Neural progenitor cell (in vitro differentiated cells): ENCODE data around the gene DLG2. TPM values are rescaled to one million over a fixed set of nuclear protein-coding genes. Genes with fewer than 3 reads are reported as not detected.

Source experiments
- DNase-seq: peaks from one replicate; pipeline ENCODE4 v3.0.0-alpha.2; 2016; ENCODE audit warnings: low spot score
- H2AFZ ChIP-seq: fragments of 200-600 bp; sonication (generic); replicated peaks from 2 replicates; pipeline ENCODE4 v1.6.1; 2016; ENCODE audit warnings: antibody characterized with exemption
- H3F3A ChIP-seq: fragments of 200-600 bp; sonication (generic); 2 replicates; pipeline ENCODE4 v1.6.1; 2016; ENCODE audit warnings: antibody characterized with exemption, low read depth
- H3K27ac ChIP-seq: fragments of 200-600 bp; sonication (generic); 2 replicates; pipeline ENCODE4 v1.5.1; 2016; ENCODE audit warnings: mild to moderate bottlenecking
- H3K27me3 ChIP-seq: fragments of 200-600 bp; sonication (generic); 2 replicates; pipeline ENCODE4 v1.6.1; 2016; ENCODE audit warnings: mild to moderate bottlenecking, moderate library complexity
- H3K36me3 ChIP-seq: fragments of 200-600 bp; sonication (generic); 2 replicates; pipeline ENCODE4 v1.5.1; 2016
- H3K4me1 ChIP-seq: fragments of 200-600 bp; sonication (generic); 2 replicates; pipeline ENCODE4 v1.6.1; 2016; ENCODE audit warnings: mixed run types
- H3K4me2 ChIP-seq: fragments of 200-600 bp; sonication (generic); 2 replicates; pipeline ENCODE4 v1.6.1; 2016
- H3K4me3 ChIP-seq: fragments of 200-600 bp; sonication (generic); 2 replicates; pipeline ENCODE4 v1.5.1; 2016
- H3K79me2 ChIP-seq: fragments of 200-600 bp; sonication (generic); 2 replicates; pipeline ENCODE4 v1.6.1; 2016; ENCODE audit warnings: low read depth
- H3K9ac ChIP-seq: fragments of 200-600 bp; sonication (generic); 2 replicates; pipeline ENCODE4 v1.6.1; 2016
- H3K9me3 ChIP-seq: fragments of 200-600 bp; sonication (generic); 2 replicates; pipeline ENCODE4 v1.5.1; 2016; ENCODE audit warnings: low read depth
- H4K20me1 ChIP-seq: fragments of 200-600 bp; sonication (generic); 2 replicates; pipeline ENCODE4 v1.6.1; 2016; ENCODE audit warnings: low read depth
- H3K27ac Mint-ChIP-seq: 3 replicates; pipeline ENCODE4 v1.8.0; 2021; ENCODE audit warnings: mixed read lengths
- H3K27me3 Mint-ChIP-seq: 2 replicates; pipeline ENCODE4 v1.8.0; 2022; ENCODE audit warnings: low read depth, mild to moderate bottlenecking, inconsistent platforms, moderate library complexity, mixed read lengths; ENCODE audit not compliant: insufficient read depth
- H3K36me3 Mint-ChIP-seq: 3 replicates; pipeline ENCODE4 v1.8.0; 2021; ENCODE audit warnings: mixed read lengths
- H3K4me1 Mint-ChIP-seq: 3 replicates; pipeline ENCODE4 v1.8.0; 2021; ENCODE audit warnings: mixed read lengths
- H3K4me3 Mint-ChIP-seq: 3 replicates; pipeline ENCODE4 v1.8.0; 2021; ENCODE audit warnings: mild to moderate bottlenecking, moderate library complexity, mixed read lengths
- H3K9me3 Mint-ChIP-seq: 3 replicates; pipeline ENCODE4 v1.8.0; 2020; ENCODE audit warnings: mixed read lengths
- EZH2 ChIP-seq: fragments of 200-600 bp; sonication (generic); IDR thresholded peaks from 2 replicates; pipeline ENCODE4 v1.6.1; 2017; ENCODE audit warnings: antibody characterized with exemption, mild to moderate bottlenecking, moderate library complexity
- EZH2phosphoT487 ChIP-seq: fragments of 200-600 bp; sonication (generic); IDR thresholded peaks from 2 replicates; pipeline ENCODE4 v1.6.1; 2017; ENCODE audit warnings: antibody characterized with exemption
- total RNA-seq: library from RNA; depleted of rRNA; stranded (reverse); fragments of >200 nt; gene quantifications from 2 replicates; pipeline ENCODE4 v1.2.3, GENCODE V29; 2015; ENCODE audit warnings: low replicate concordance
- TF ChIP-seq, protein P1 (sequence below): fragments of 200-600 bp; sonication (generic); IDR thresholded peaks from 2 replicates; pipeline ENCODE4 v1.5.1; 2017; ENCODE audit warnings: antibody characterized with exemption, mild to moderate bottlenecking

The DLG2 gene
- total RNA-seq, 1 donor from 2014 or later = 7.5 TPM

DNA sequence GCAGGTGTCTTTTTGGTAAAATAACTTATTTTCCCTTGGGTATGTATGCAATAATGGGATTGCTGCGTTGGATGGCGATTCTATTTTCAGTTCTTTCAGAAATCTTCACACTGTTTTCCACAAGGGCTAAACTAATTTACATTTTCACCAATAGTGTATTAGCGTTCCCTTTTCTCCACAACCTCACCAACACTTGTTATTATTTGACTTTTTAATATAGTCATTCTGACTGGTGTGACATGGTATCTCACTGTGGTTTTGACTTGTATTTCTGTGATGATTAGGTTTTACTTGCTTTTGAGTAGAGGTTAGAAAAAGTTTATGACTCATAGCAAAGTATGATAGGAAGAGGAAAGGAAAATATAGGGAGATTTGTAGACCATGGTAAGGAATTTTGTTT, 92.3 kb downstream of the DLG2 start:
- H3K9me3 ChIP-seq = peaks cover 6% of the 10 kb centered on the region
- H3K4me2 ChIP-seq = no peak overlapping the region
- Mint-ChIP-seq H3K27me3 (peaks cover 2% of the 10 kb centered on the region), H3K4me1 (peaks cover under 1% of the 10 kb centered on the region), H3K36me3 (peaks cover 2% of the 10 kb centered on the region), H3K27ac (no peak overlapping the region), H3K9me3 (peaks cover 7% of the 10 kb centered on the region), H3K4me3 (no peak overlapping the region)
- H3F3A ChIP-seq = no peaks in the 10 kb centered on the region
- H3K4me1 ChIP-seq = no peaks in the 10 kb centered on the region
- no peak for DNase-seq
- no peak overlapping the region for H2AFZ ChIP-seq
- no peak overlapping the region for H3K27ac ChIP-seq
- H3K4me3 ChIP-seq = no peak overlapping the region
- no peaks in the 10 kb centered on the region for H3K27me3 ChIP-seq
- H3K79me2 ChIP-seq = no peaks in the 10 kb centered on the region
- no peaks in the 10 kb centered on the region for H3K36me3 ChIP-seq
- H3K9ac ChIP-seq = no peak overlapping the region
- H4K20me1 ChIP-seq = no peaks in the 10 kb centered on the region
- no peak for TF ChIP-seq EZH2phosphoT487
- TF ChIP-seq, protein P1, sequence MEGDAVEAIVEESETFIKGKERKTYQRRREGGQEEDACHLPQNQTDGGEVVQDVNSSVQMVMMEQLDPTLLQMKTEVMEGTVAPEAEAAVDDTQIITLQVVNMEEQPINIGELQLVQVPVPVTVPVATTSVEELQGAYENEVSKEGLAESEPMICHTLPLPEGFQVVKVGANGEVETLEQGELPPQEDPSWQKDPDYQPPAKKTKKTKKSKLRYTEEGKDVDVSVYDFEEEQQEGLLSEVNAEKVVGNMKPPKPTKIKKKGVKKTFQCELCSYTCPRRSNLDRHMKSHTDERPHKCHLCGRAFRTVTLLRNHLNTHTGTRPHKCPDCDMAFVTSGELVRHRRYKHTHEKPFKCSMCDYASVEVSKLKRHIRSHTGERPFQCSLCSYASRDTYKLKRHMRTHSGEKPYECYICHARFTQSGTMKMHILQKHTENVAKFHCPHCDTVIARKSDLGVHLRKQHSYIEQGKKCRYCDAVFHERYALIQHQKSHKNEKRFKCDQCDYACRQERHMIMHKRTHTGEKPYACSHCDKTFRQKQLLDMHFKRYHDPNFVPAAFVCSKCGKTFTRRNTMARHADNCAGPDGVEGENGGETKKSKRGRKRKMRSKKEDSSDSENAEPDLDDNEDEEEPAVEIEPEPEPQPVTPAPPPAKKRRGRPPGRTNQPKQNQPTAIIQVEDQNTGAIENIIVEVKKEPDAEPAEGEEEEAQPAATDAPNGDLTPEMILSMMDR = no peak
- no peak for TF ChIP-seq EZH2

DNA sequence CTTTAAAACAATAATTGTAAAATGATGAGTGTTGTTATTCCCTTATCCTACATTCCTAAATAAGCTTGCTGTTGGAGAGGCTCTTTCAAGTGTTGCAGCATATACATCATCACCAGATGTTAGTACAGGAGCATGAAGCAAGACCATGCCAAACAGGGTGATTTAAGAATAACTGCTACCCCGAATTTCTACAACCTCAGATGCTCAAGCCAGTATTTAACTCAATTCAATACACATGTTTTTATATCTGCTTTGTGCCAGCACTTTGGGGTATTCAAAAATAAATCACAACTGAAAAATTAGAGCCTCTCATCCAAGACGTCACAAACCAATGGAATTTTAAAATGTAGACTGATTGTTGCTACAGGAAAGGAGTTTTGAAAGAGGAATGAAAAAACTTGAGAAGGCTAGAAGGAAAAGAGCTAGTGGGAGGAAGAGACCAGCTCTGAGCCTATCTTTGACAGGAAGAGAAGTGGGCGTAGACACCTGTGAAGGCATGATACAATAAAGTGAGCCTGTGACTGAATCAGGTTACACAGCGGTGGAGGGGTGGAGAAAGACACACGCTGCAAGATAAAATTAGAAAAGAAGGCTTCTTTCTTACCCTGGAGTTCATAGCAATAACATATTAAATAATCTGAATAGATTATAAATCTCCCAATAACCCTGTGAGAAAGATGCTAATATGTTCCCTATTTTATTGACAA, 95.8 kb downstream of the DLG2 start:
- Histone ChIP-seq H2AFZ (no peak overlapping the region), H3K27ac (no peak overlapping the region), H3K9ac (no peak overlapping the region), H3K27me3 (no peaks in the 10 kb centered on the region), H3F3A (peaks cover 1% of the 10 kb centered on the region), H4K20me1 (no peaks in the 10 kb centered on the region), H3K36me3 (no peaks in the 10 kb centered on the region), H3K4me1 (peaks cover 6% of the 10 kb centered on the region), H3K4me2 (no peak overlapping the region), H3K79me2 (no peaks in the 10 kb centered on the region), H3K4me3 (no peak overlapping the region), H3K9me3 (peaks cover 6% of the 10 kb centered on the region)
- Mint-ChIP-seq H3K4me1 (peaks cover 3% of the 10 kb centered on the region), H3K27ac (no peak overlapping the region), H3K4me3 (no peak overlapping the region), H3K27me3 (no peaks in the 10 kb centered on the region), H3K36me3 (peaks cover 2% of the 10 kb centered on the region), H3K9me3 (peaks cover 2% of the 10 kb centered on the region)
- peak; percentile 7 for DNase-seq
- TF ChIP-seq, protein P1 = no peak
- TF ChIP-seq EZH2 (no peak), EZH2phosphoT487 (no peak)

DNA sequence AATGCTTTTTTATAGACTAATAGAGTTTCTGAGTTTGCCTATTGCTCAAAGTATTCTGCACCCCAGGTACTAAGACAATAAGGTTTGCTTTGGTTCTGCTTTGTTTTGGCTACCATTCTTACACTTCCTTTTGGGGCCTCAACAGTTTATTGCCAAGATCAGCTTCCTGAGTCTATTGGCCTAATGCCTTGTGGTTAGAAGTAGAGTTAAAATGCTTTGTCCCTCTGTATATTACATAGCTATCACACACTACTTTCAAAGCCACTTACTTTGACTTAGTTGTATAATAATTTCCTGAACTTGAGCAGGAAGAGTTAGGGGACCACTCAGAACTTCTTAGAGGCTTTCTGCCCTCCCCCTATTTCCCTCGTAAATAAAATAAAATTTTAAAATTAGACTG, 96.5 kb downstream of the DLG2 start:
- H4K20me1 ChIP-seq = no peaks in the 10 kb centered on the region
- Mint-ChIP-seq H3K4me3 (no peak overlapping the region), H3K27ac (no peak overlapping the region), H3K27me3 (no peaks in the 10 kb centered on the region), H3K36me3 (peaks cover 2% of the 10 kb centered on the region), H3K4me1 (peaks cover 4% of the 10 kb centered on the region), H3K9me3 (peaks cover 2% of the 10 kb centered on the region)
- H3K4me2 ChIP-seq = no peak overlapping the region
- DNase-seq = no peak
- H3K79me2 ChIP-seq = no peaks in the 10 kb centered on the region
- H3K36me3 ChIP-seq = no peaks in the 10 kb centered on the region
- peaks cover 6% of the 10 kb centered on the region for H3K9me3 ChIP-seq
- H3K27ac ChIP-seq = no peak overlapping the region
- TF ChIP-seq, protein P1 = no peak
- no peak for TF ChIP-seq EZH2phosphoT487
- no peak for TF ChIP-seq EZH2
- H2AFZ ChIP-seq = no peak overlapping the region
- no peak overlapping the region for H3K9ac ChIP-seq
- H3F3A ChIP-seq = peaks cover 8% of the 10 kb centered on the region
- H3K4me3 ChIP-seq = no peak overlapping the region
- H3K4me1 ChIP-seq = peaks cover 13% of the 10 kb centered on the region
- H3K27me3 ChIP-seq = no peaks in the 10 kb centered on the region
